Measurements from ENCODE around the gene C14orf119. TPM values are rescaled to one million over a fixed set of nuclear protein-coding genes. Genes with fewer than 3 reads are reported as not detected.

Gene C14orf119
- total RNA-seq, 1 experiment from 2014 or later = 65.1 TPM

GRCh38 chr14:23104070-23104590 is 8.8 kb downstream of the C14orf119 start:
- Mint-ChIP-seq H3K4me3 (peak overlapping the region in 1 of 2 experiments; percentile 56; a peak in 1 of 5 replicates), H3K36me3 (ENCODE audit: insufficient read depth in 1 of 3, low read depth in 3 of 3) (peaks cover 1 to 5% (median 2%) of the 10 kb centered on the region in 3 experiments; a peak in 5 of 7 replicates), H3K27me3 (ENCODE audit: low read depth) (peaks cover 27% of the 10 kb centered on the region), H3K27ac (peak overlapping the region in 1 of 3 experiments; percentile 92; a peak in 1 of 7 replicates), H3K9me3 (peaks cover 6 to 7% of the 10 kb centered on the region in 2 experiments), H3K4me1 (peaks cover 45 to 57% of the 10 kb centered on the region in 2 experiments)
- Histone ChIP-seq H2BK15ac (ENCODE audit: low read depth, low read length) (no peak overlapping the region), H4K91ac (ENCODE audit: insufficient read length, low read depth, low read length) (no peak overlapping the region), H2BK120ac (ENCODE audit: low read depth, low read length, poor library complexity, severe bottlenecking) (no peak overlapping the region), H3K4me2 (ENCODE audit: insufficient read depth, insufficient read length, low read length) (no peak overlapping the region), H3K27ac (ENCODE audit: insufficient read length, low read depth, low read length) (no peak overlapping the region), H3K23me2 (ENCODE audit: insufficient read length, low read depth, low read length, poor library complexity, severe bottlenecking) (no peaks in the 10 kb centered on the region), H3K27me3 (ENCODE audit: insufficient read depth, low read length) (no peaks in the 10 kb centered on the region), H3K23ac (ENCODE audit: insufficient read length, low read depth, low read length) (no peak overlapping the region), H2BK20ac (ENCODE audit: low read depth, low read length, poor library complexity, severe bottlenecking) (no peak overlapping the region), H3K56ac (ENCODE audit: insufficient read length, low read depth, low read length) (no peak overlapping the region), H3K18ac (ENCODE audit: insufficient read length, low read depth, low read length) (no peak overlapping the region), H4K20me1 (ENCODE audit: control insufficient read depth, insufficient read depth, insufficient read length) (no peaks in the 10 kb centered on the region), H3K14ac (ENCODE audit: insufficient read depth, low read length) (no peak overlapping the region), H4K5ac (ENCODE audit: insufficient read length, low read depth, low read length) (no peak overlapping the region), H2BK5ac (ENCODE audit: insufficient read length, low read length) (no peak overlapping the region), H3K79me2 (ENCODE audit: insufficient read depth, low read length) (no peaks in the 10 kb centered on the region), H2AK5ac (ENCODE audit: insufficient read length, low read length) (no peak overlapping the region), H4K8ac (replicated peaks; ENCODE audit: insufficient read length, low read depth, low read length) (no peak overlapping the region), H2AFZ (ENCODE audit: low read length) (no peak overlapping the region), H3K9me3 (ENCODE audit: control insufficient read depth, low read depth, low read length) (no peaks in the 10 kb centered on the region), H2BK12ac (ENCODE audit: insufficient read length, low read depth, low read length) (no peak overlapping the region), H3K9ac (ENCODE audit: extremely low read depth, insufficient read length, low read length) (no peak overlapping the region), H3K79me1 (ENCODE audit: insufficient read depth, low read depth, low read length, poor library complexity, severe bottlenecking) (no peaks in the 10 kb centered on the region), H3T11ph (ENCODE audit: low read length) (no peak overlapping the region), H3K4ac (ENCODE audit: low read depth, low read length) (no peak overlapping the region), H3K4me1 (ENCODE audit: insufficient read depth, low read length) (no peaks in the 10 kb centered on the region; the same call in 1 of the 2 replicates)
- TF ChIP-seq CTCF (conservative IDR thresholded peaks at IDR 0.05) = no peak
- no CpG with 5 or more reads among the region's 6 CpGs for WGBS (ENCODE audit: extremely low coverage, insufficient read length, low lambda C conversion rate)
- DNase-seq = no peak

Measured in H9 (cell line).